ENCODE data around the gene SRPK3. TPM values are rescaled to one million over a fixed set of nuclear protein-coding genes. Genes with fewer than 3 reads are reported as not detected.

SRPK3 gene
- total RNA-seq, 1 donor from 2014 or later = 0.18 TPM

- TF ChIP-seq CTCF (IDR thresholded peaks at IDR 0.05; ENCODE audit: unreplicated experiment) = no peak
- H3K27ac Mint-ChIP-seq (ENCODE audit: unreplicated experiment) = no peak overlapping the region
- H3K4me1 Mint-ChIP-seq (ENCODE audit: unreplicated experiment) = no peaks in the 10 kb centered on the region
- H3K9me3 Mint-ChIP-seq (ENCODE audit: unreplicated experiment) = no peaks in the 10 kb centered on the region
- DNase-seq (ENCODE audit: low spot score) = no peak
- H3K4me3 Mint-ChIP-seq (ENCODE audit: unreplicated experiment) = no peak overlapping the region
- no peaks in the 10 kb centered on the region for H3K36me3 Mint-ChIP-seq (ENCODE audit: low read depth, unreplicated experiment)
- H3K27me3 Mint-ChIP-seq (ENCODE audit: unreplicated experiment) = no peaks in the 10 kb centered on the region
Observed at GRCh38 chrX:153755136-153755535, 25.7 kb upstream of the SRPK3 start.

DNA sequence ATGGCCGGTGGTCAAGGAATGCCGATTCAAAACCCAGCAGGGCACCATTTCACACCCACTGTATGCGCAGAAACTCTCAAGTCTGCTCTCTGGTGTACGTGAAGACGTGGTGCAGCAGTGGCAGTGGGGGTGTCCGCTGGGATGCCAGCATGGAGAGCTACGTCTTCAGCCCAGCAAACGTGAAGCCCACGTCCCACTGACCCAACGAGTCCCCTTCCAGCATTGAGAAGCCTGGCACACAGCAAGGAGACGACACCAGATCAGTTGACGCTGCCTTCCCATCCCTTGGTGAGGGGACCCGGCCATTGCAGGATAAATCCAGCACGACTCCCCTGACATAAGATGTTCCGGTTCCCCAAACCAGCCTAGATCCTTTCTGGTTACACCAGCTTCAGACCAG lies 19.0 kb upstream of the SRPK3 start:
- DNase-seq (ENCODE audit: low spot score) = no peak
- H3K9me3 Mint-ChIP-seq (ENCODE audit: unreplicated experiment) = no peaks in the 10 kb centered on the region
- no peaks in the 10 kb centered on the region for H3K36me3 Mint-ChIP-seq (ENCODE audit: low read depth, unreplicated experiment)
- no peak for TF ChIP-seq CTCF (IDR thresholded peaks at IDR 0.05; ENCODE audit: unreplicated experiment)
- H3K4me1 Mint-ChIP-seq (ENCODE audit: unreplicated experiment) = peaks cover 2% of the 10 kb centered on the region
- no peak overlapping the region for H3K27ac Mint-ChIP-seq (ENCODE audit: unreplicated experiment)
- no peaks in the 10 kb centered on the region for H3K27me3 Mint-ChIP-seq (ENCODE audit: unreplicated experiment)
- no peak overlapping the region for H3K4me3 Mint-ChIP-seq (ENCODE audit: unreplicated experiment)

DNA sequence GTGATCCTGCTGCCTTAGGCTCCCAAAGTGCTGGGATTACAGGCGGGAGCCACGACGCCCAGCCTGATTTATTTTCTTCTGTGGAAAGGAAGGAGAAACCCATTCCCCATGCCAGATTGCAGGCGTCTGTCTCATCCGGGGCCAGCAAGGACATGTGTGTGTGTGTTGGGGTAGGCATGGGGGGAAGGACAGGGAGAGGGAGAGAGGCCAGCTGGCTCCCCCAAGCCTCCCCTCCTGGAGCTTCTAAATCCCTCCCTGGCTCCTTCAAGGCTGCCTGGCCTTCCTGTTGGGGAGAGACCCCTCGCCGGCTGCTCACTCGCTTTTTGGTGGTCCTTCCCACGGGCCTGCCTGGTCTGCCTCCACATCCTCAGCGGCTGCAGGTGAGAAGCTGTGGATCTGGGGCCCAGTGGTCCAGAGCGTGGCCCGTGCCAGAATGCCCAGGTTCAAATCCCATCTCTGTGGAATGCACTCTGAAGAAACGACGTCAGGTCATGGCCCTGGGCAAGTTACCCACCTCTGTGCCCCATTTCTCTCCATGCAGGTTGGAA lies 18.1 kb upstream of the SRPK3 start:
- no peaks in the 10 kb centered on the region for H3K9me3 Mint-ChIP-seq (ENCODE audit: unreplicated experiment)
- no peak overlapping the region for H3K27ac Mint-ChIP-seq (ENCODE audit: unreplicated experiment)
- no peak for TF ChIP-seq CTCF (IDR thresholded peaks at IDR 0.05; ENCODE audit: unreplicated experiment)
- no peak for DNase-seq (ENCODE audit: low spot score)
- no peaks in the 10 kb centered on the region for H3K27me3 Mint-ChIP-seq (ENCODE audit: unreplicated experiment)
- no peak overlapping the region for H3K4me3 Mint-ChIP-seq (ENCODE audit: unreplicated experiment)
- H3K4me1 Mint-ChIP-seq (ENCODE audit: unreplicated experiment) = peaks cover 2% of the 10 kb centered on the region
- no peaks in the 10 kb centered on the region for H3K36me3 Mint-ChIP-seq (ENCODE audit: low read depth, unreplicated experiment)

DNA sequence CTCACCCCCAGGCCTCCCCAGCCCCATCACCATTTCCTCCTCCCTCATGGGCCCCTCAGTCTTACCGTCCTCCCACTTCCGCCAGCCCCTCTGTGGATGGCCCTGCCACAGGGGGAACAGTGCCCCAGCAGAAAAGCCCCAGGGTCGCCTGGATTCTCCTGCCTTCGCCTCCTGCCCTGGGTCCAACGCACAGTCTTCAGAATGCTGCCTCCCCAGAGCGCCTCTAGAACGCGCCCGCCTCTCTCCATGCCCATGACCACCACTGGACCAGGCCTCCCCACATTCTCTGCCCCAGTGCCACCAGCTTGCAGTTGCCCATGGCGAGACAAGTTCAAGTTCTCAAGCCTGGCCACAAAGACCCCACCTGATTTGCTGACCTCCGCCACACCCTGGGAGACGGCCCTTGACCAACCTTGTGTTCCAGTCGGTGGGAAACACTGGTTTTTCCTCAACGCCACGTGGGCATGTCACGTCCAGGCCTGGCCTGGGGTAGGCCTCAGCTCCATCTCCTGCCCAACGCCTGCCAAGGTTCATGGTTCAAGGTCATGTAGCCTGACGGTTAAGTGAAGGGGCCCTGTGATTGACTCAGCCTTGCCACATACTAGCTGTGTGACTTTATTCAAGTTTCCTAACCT lies 17.4 kb upstream of the SRPK3 start:
- DNase-seq (ENCODE audit: low spot score) = no peak
- H3K27me3 Mint-ChIP-seq (ENCODE audit: unreplicated experiment) = no peaks in the 10 kb centered on the region
- H3K4me3 Mint-ChIP-seq (ENCODE audit: unreplicated experiment) = no peak overlapping the region
- H3K9me3 Mint-ChIP-seq (ENCODE audit: unreplicated experiment) = no peaks in the 10 kb centered on the region
- no peak overlapping the region for H3K27ac Mint-ChIP-seq (ENCODE audit: unreplicated experiment)
- TF ChIP-seq CTCF (IDR thresholded peaks at IDR 0.05; ENCODE audit: unreplicated experiment) = no peak
- peaks cover 2% of the 10 kb centered on the region for H3K4me1 Mint-ChIP-seq (ENCODE audit: unreplicated experiment)
- no peaks in the 10 kb centered on the region for H3K36me3 Mint-ChIP-seq (ENCODE audit: low read depth, unreplicated experiment)

DNA sequence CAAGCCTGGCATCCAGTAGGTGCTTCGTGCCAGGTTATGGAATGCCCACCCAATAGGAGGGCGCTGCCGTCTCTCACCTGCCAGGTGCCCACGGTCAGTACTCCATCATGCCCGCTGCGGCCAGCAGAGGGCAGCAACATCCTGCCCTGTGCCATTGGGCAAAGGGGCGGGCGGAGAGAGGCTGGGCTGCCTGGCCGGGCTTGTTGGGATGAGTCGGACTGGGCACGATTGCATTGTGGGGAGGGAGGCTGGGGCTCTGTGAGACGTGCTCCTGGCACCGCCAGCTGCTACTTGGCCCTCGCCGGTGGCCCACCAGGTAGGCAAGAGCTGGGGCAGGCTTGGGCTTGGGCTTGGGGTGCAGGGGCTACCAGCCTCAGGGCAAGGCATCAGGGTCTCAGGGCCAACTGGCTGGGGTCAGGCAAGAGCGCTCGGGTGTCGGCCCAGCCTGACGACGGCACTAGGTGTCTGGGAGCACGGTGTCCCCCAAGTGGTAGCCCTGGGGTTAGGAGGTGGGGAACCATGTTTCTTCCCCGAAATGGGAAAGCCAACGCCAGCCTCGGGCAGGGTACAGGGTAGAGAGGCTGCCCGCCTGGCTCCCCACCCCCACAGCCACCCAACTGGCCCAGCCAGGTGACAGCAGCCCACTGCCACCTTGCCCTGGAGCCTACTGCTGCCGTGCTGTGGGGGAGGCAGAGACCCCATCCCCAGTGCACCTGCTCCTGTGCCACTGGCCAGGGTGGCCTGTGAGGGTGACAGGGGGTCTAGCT lies 16.7 kb upstream of the SRPK3 start, which contains the start of gene PLXNB3:
TSS of gene PLXNB3 (plus strand) at position 261 of the 767 bp plus-strand sequence. CDS start 1,287 bp downstream, outside the sequence.
- Mint-ChIP-seq H3K27ac (ENCODE audit: unreplicated experiment) (no peak within 1 kb of the TSS), H3K4me1 (ENCODE audit: unreplicated experiment) (peaks cover 2% of the 10 kb centered on the region), H3K4me3 (ENCODE audit: unreplicated experiment) (no peak within 1 kb of the TSS), H3K36me3 (ENCODE audit: low read depth, unreplicated experiment) (no peaks in the 10 kb centered on the region), H3K9me3 (ENCODE audit: unreplicated experiment) (no peaks in the 10 kb centered on the region), H3K27me3 (ENCODE audit: unreplicated experiment) (no peaks in the 10 kb centered on the region)
- DNase-seq (ENCODE audit: low spot score) = peak; percentile 74
- peak; percentile 71 for TF ChIP-seq CTCF (IDR thresholded peaks at IDR 0.05; ENCODE audit: unreplicated experiment)

Data from endothelial cell (in vitro differentiated cells).